ENCODE data around the gene ADAP1. TPM values are rescaled to one million over a fixed set of nuclear protein-coding genes. Genes with fewer than 3 reads are reported as not detected.
A peak's percentile ranks its signal among the peaks of the same experiment; 100 is the strongest.

Gene ADAP1
- 5.4 and 5.8 TPM in 2 replicates for total RNA-seq (2021; fragmentation: NEBNext Ultra II Directional; extraction: Animal tissue kit (Norgen Biotek cat#: 25700))
- 6.1 and 8.1 TPM in 2 replicates for polyA plus RNA-seq (2011; rRNA removed)
- polyA plus RNA-seq (2011; cell fraction: cytosol; rRNA removed): 7.0 TPM
- 14.6 TPM for polyA plus RNA-seq (2011; cell fraction: nucleus; rRNA removed)
- polyA plus RNA-seq (2012, experiment 1 of 2): 6.7 to 9.5 TPM (median 9.3 TPM) in 4 replicates
- polyA plus RNA-seq (2012, experiment 2 of 2): 10.2 TPM
- 5.6 TPM for polyA plus RNA-seq (2013, experiment 1 of 2)
- polyA plus RNA-seq (2013, experiment 2 of 2): 4.6 TPM
- 4.6 and 6.6 TPM in 2 replicates for polyA minus RNA-seq (2011; rRNA and poly(A)+ RNA removed)
- 6.6 TPM for polyA minus RNA-seq (2011; cell fraction: cytosol; rRNA and poly(A)+ RNA removed)
- polyA minus RNA-seq (2011; cell fraction: nucleus; rRNA and poly(A)+ RNA removed): 6.3 TPM
- long read RNA-seq, experiment 1: 0 reads
- long read RNA-seq, experiment 2, partial matches to known transcripts: 1 of 1 reads
- long read RNA-seq, experiment 2, other reads (novel, unspliced or antisense): 0 of 1 reads

DNA sequence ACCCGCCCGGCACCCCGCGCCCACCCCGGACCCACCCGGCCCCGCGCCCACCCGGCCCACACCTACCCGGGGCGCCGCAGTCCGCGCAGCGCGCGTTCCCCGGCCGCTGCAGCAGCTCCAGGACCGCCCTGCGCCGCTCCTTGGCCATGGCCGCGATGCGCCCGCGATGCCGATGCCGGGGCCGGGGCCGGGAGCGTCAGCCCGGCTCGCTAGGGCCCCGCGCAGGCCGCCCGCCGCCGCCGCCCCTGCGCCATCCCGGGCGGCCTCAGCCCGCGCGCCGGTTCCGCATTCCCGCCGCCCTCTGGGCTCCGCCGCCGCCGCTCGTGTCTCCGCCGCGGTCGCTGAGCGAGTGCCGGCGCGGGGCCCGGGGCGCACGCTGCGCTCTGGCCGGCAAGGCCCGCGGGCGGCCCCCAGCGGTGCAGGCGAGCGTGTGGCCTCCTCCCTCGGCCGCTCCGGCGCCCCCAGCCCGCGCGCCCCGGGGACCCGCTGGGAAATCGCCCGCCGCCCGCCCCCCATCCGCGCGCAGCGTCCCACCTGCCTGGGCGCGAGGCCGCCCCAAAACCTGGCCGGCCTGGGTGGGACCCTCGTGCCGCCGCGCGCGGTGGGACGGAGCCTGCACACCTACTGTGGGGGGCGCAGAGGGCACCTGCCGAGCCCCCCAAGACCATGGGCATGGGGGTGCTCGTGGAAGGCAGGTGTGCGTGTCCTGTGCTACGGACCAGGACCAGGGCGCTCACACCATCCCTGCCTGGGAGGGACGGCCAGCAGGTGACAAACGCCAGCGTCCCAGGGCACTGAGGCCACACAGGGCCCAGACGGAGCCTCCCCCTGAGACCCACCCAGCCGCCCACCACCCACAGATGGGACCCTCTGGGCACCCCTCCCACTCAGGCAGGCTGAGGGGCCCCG, at the start of gene ADAP1:
Gene ADAP1, minus strand, starts transcription at position 351 of the 909 bp plus-strand sequence. Its CDS starts 203 bp downstream, at position 148.
- H2BK12ac ChIP-seq (ENCODE audit: low read depth, low read length): no peak within 1 kb of the TSS
- no peak within 1 kb of the TSS for H2BK120ac ChIP-seq (replicated peaks; ENCODE audit: low read depth, low read length)
- H3K36me3 ChIP-seq (ENCODE audit: control insufficient read depth in 2 of 4, insufficient read depth in 4 of 4, low read length in 3 of 4): no peaks in the 10 kb centered on the region
- H3K27me3 ChIP-seq (replicated peaks in 1 of 4; ENCODE audit: control insufficient read depth in 3 of 4, extremely low read depth in 1 of 4, insufficient read depth in 3 of 4, low read length in 3 of 4): peaks cover 2 to 26% (median 19%) of the 10 kb centered on the region in 4 experiments; a peak in 6 of 7 replicates
- H2BK20ac ChIP-seq (ENCODE audit: low read length): no peak within 1 kb of the TSS
- H2AK5ac ChIP-seq (ENCODE audit: low read depth, low read length): no peak within 1 kb of the TSS
- peaks cover 4% of the 10 kb centered on the region; the same call in 1 of the 2 replicates for H3K23me2 ChIP-seq (ENCODE audit: low read depth, low read length)
- H3K4me3 ChIP-seq (ENCODE audit: extremely low read depth in 1 of 4, insufficient read depth in 2 of 4, low read depth in 3 of 4, low read length in 4 of 4): peak within 1 kb of the TSS; percentile 27 to 62 (median 46)
- no peak within 1 kb of the TSS for H3K56ac ChIP-seq (replicated peaks; ENCODE audit: insufficient read length, low read depth, low read length)
- peak within 1 kb of the TSS; percentile 56 to 76; a peak in 3 of 4 replicates for H3K4me2 ChIP-seq (ENCODE audit: insufficient read depth in 1 of 2, low read depth in 2 of 2, low read length in 2 of 2)
- peaks cover 0 to 12% (median 6%) of the 10 kb centered on the region in 4 experiments; a peak in 5 of 7 replicates for H3K4me1 ChIP-seq (replicated peaks in 1 of 4; ENCODE audit: control insufficient read depth in 3 of 4, insufficient read depth in 4 of 4, low read length in 3 of 4)
- no peak within 1 kb of the TSS; the same call in 1 of the 2 replicates for H2BK5ac ChIP-seq (ENCODE audit: low read depth, low read length)
- no peaks in the 10 kb centered on the region for H4K20me1 ChIP-seq (replicated peaks in 1 of 2; ENCODE audit: control insufficient read depth in 1 of 2, insufficient read depth in 2 of 2, low read length in 2 of 2)
- H3K23ac ChIP-seq (ENCODE audit: insufficient read length): no peak within 1 kb of the TSS
- H2AFZ ChIP-seq (ENCODE audit: low read length): no peak within 1 kb of the TSS
- no peak within 1 kb of the TSS for H4K91ac ChIP-seq (replicated peaks; ENCODE audit: insufficient read length, low read length)
- no peak within 1 kb of the TSS for H4K5ac ChIP-seq (ENCODE audit: insufficient read length, low read depth, low read length)
- no peak within 1 kb of the TSS for H3K18ac ChIP-seq (ENCODE audit: extremely low read depth, low read length)
- no peak within 1 kb of the TSS for H2BK15ac ChIP-seq (ENCODE audit: low read length)
- no peak within 1 kb of the TSS for H3K14ac ChIP-seq (ENCODE audit: insufficient read length)
- DNase-seq (ENCODE audit: low read depth in 1 of 2, low spot score in 2 of 2): no peak
- peak within 1 kb of the TSS; percentile 11; the same call in 1 of the 2 replicates for H4K8ac ChIP-seq (ENCODE audit: extremely low read depth, insufficient read depth, low read length)
- H3K79me1 ChIP-seq (ENCODE audit: low read depth, low read length): no peaks in the 10 kb centered on the region
- no peaks in the 10 kb centered on the region for H3K79me2 ChIP-seq (ENCODE audit: control insufficient read depth in 1 of 2, insufficient read depth in 2 of 2, low read length in 2 of 2)
- ChIA-PET CTCF (ENCODE audit: partially characterized antibody) (interaction anchor here (1.0 to 4.6 kb wide), 3 partner anchors 12 to 45 kb away, joined by 3 to 37 read pairs (median 36); no protein-coding TSS in a partner anchor), POLR2A (ENCODE audit: partially characterized antibody) (interaction anchor here (1.0 to 1.4 kb wide), 2 partner anchors 12 to 19 kb away, joined by 3 read pairs; no protein-coding TSS in a partner anchor)
- no peak for FAIRE-seq
- no peak within 1 kb of the TSS for H3K4ac ChIP-seq (replicated peaks; ENCODE audit: insufficient read length, low read depth, low read length)
- TF ChIP-seq CHD2 (IDR thresholded peaks at IDR 0.05; ENCODE audit: low read length): no peak
- peak in 1 of 3 experiments; percentile 12; a peak in 1 of 4 replicates for TF ChIP-seq CTCF (IDR thresholded peaks at IDR 0.05; ENCODE audit: control extremely low read depth in 1 of 3, insufficient read depth in 1 of 3, low read depth in 1 of 3, low read length in 3 of 3)
- peak in 1 of 2 experiments; percentile 51; a peak in 2 of 4 replicates for TF ChIP-seq RAD21 (IDR thresholded peaks at IDR 0.05 in 1 of 2, conservative IDR thresholded peaks at IDR 0.05 in 1 of 2; ENCODE audit: low read depth in 2 of 2, low read length in 2 of 2)
- TF ChIP-seq SIN3A (conservative IDR thresholded peaks at IDR 0.05 in 1 of 2, IDR thresholded peaks at IDR 0.05 in 1 of 2; ENCODE audit: low read depth in 1 of 2, low read length in 2 of 2): no peak
- TF ChIP-seq POU5F1 (IDR thresholded peaks at IDR 0.05; ENCODE audit: low read depth, low read length): no peak
- H3K27ac ChIP-seq (ENCODE audit: low read depth, low read length): no peak within 1 kb of the TSS
- 49% methylated on average over 16 of the region's 115 CpGs; no CpG with 5 or more reads in 1 of the 2 experiments for WGBS, 2 experiments (ENCODE audit: extremely low coverage in 1 of 2, insufficient coverage in 1 of 2, insufficient read length in 1 of 2, insufficient replicate concordance in 2 of 2, low coverage in 1 of 2, low lambda C conversion rate in 2 of 2, missing lambda C conversion rate in 1 of 2)
- H3K9me3 ChIP-seq (ENCODE audit: insufficient read depth in 2 of 2, low read depth in 1 of 2, low read length in 1 of 2): peaks cover 0 to 3% of the 10 kb centered on the region in 2 experiments; a peak in 1 of 4 replicates
- no peak within 1 kb of the TSS for H3K9ac ChIP-seq (replicated peaks in 1 of 4; ENCODE audit: extremely low read depth in 1 of 4, low read depth in 3 of 4, low read length in 3 of 4)
